T-helper 1 cell (primary cell): ENCODE data around the gene ARL17B.
"Not testable (repeated sequence)": the region's sequence is repeated elsewhere in the genome, so short reads cannot be mapped to it uniquely, and the experiment has no call there.

Source experiments
- DNase-seq, 5 donors: peaks; one replicate each; pipeline ENCODE4 v3.0.0-alpha.2; 2012 to 2020

The ARL17B gene

GRCh38 chr17:46244949-46245768 lies 116.4 kb downstream of the ARL17B start:
- DNase-seq: not testable (repeated sequence)

GRCh38 chr17:46244339-46244913 lies 117.1 kb downstream of the ARL17B start:
- DNase-seq: not testable (repeated sequence)

- DNase-seq: not testable (repeated sequence)
These were observed 117.6 kb downstream of the ARL17B start for GRCh38 chr17:46243928-46244327.

- DNase-seq: not testable (repeated sequence)
These were observed 118.1 kb downstream of the ARL17B start for GRCh38 chr17:46243505-46243904.

GRCh38 chr17:46231359-46231758 lies 130.2 kb downstream of the ARL17B start:
- DNase-seq: not testable (repeated sequence)

- DNase-seq: peak; percentile 81 to 94 (median 91)
These were observed 136.2 kb downstream of the ARL17B start for GRCh38 chr17:46225274-46225794.

GRCh38 chr17:46224864-46225263 lies 136.7 kb downstream of the ARL17B start:
- DNase-seq: peak in 2 of 5 donors; percentile 8 to 12
